ENCODE data around the gene KCNJ5.

GRCh38 chr11:128853559-128853958 is 37.6 kb upstream of the KCNJ5 start:
- no peak for TF ChIP-seq CTCF (IDR thresholded peaks at IDR 0.05)
- TF ChIP-seq POLR2A (IDR thresholded peaks at IDR 0.05): no peak
